ENCODE measurements around the gene MYMK.

Gene MYMK

GRCh38 chr9:133507246-133507965, 17.4 kb downstream of the MYMK start:
- DNase-seq: no peak

GRCh38 chr9:133506653-133507038, 18.1 kb downstream of the MYMK start:
- DNase-seq: no peak

- DNase-seq: no peak
Observed at GRCh38 chr9:133505901-133506652, 18.7 kb downstream of the MYMK start.

- no peak for DNase-seq
Observed at GRCh38 chr9:133505186-133505830, 19.5 kb downstream of the MYMK start.

DNA sequence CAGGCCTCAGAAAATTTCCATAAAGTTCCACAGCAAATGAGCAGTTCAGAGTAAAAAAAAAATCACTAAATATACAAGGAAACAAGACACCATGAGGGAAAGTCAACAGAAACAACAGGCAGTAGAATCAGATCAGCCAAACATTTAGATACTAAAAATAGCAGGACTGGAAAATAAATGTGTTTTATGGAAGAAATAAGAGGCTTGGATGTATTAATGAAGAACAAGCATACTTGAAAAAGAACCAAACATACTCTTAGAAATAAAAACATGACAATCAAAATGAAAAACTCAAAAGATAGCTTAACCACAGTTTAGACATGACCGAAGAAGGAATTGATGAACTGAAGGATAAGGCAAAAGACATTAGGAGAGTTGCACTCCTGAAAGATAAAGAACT, 22.6 kb downstream of the MYMK start:
- DNase-seq: no peak

GRCh38 chr9:133499892-133500270, 24.9 kb downstream of the MYMK start:
- no peak for DNase-seq

DNA sequence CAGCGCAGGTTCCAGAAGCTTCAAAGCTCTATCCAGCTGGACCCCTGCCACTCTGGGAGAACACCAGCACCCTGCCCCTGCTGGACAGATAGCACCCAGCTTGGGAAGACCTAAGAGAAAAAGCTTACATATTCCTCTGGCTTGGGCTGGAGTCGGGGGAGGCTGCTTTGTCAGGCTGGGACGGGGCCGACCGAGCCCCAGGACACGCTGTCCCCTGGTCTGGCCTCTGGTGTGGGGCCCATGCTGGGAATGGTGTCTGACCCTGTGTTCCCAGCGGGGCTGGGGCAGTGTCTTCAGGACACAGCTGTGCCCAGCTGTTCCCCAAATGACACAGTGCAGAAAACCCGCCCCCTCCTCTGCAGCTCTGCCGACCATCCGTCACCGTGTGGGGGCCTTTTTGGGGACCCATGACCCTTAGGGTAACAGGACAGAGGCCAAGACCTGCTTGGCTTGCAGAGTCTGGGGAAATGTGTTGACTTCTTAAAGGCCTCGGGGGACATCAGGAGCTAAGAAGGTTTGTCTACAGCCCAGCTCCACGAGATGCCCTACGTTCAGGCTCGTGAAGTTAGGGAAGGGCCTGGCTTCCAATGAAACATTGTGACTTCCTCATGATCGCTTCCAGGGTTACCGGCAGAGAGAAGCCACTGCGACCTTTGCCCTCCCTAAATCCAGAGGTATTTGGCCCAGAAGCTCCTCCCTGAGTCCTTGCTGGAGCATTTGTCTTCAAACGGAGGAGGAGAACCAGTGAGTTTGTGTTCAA, 25.4 kb downstream of the MYMK start:
- DNase-seq: no peak

DNA sequence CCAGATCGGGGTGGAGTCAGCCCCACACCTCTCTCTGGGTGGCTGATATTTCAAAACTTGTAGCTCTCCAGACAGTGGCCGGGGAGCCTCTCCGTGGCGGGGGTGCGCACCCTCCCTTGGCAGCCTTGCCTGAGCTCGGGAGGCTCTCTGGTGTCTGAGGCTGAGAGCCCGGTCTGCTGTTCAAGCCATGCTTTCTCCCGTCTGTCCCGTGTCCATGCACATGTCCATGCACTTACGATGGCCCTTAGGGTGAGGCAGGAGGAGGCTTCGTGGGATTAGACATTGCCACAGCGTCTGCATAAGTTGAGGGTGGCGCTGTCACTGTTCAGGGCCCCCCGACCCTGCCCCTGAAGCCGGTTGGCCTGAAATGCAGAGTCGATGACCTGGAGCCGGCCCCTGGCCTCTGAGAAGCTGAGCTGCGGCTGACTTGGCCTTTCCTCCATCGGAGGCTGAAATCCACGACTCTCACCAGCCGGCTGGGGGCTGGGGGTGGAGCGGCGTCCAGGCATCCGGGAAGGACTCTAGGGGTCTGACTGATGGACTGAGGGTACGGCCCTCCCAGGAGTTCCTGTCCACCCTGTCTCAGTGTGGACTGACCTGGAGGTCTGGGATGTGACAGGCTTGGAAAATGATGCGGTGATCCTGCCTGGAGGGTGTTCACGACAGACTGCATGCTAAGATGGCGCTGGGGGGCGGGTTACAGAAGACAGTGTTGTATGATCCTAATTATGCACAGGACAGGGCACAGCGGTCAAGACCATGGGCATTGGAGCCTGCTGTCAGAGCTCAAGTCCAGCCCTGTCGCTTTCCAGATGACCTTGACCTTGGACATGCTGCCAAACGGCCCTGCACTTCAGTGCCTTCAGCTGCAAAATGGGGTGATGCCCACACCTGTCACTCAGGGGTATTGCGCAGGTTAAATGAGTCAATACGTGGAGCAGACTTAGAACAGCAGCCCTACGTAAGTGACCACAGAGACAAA, 27.6 kb downstream of the MYMK start:
- DNase-seq: no peak

GRCh38 chr9:133495327-133496293, 29.1 kb downstream of the MYMK start:
- DNase-seq: no peak

DNA sequence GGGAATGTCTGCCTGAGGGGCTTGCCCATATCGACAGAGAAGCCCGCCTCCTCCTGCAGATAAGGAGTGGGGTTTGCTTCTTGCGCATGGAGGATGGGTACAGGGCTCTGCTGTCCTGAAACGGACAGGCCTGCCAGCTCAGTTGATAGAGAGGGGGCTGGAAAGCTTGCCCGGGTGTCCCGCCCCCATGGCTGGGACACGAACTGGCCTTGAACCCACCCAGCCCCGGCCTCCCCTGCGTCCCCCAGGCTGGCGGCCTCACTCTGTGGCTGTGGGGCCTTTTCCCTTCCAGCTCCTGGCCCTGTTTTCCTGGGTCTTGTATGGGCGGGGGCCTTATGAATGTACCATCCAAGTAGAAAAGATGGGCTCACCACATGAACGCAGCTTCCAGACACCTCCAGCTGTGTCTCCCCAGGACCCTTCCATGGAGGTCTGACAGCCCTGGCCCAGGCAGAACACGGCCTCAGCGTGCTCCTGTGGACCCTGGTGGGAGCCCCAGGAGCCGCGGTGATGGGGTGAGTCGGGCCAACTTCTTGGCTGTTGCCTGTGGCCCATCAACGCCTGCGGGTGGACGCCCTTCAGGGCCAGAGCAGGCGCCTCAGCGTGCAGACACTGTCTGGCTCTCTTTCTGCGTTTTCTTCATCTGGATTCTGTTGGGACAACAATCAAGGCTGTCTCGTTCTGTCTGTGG, 30.0 kb downstream of the MYMK start:
- DNase-seq: no peak

DNA sequence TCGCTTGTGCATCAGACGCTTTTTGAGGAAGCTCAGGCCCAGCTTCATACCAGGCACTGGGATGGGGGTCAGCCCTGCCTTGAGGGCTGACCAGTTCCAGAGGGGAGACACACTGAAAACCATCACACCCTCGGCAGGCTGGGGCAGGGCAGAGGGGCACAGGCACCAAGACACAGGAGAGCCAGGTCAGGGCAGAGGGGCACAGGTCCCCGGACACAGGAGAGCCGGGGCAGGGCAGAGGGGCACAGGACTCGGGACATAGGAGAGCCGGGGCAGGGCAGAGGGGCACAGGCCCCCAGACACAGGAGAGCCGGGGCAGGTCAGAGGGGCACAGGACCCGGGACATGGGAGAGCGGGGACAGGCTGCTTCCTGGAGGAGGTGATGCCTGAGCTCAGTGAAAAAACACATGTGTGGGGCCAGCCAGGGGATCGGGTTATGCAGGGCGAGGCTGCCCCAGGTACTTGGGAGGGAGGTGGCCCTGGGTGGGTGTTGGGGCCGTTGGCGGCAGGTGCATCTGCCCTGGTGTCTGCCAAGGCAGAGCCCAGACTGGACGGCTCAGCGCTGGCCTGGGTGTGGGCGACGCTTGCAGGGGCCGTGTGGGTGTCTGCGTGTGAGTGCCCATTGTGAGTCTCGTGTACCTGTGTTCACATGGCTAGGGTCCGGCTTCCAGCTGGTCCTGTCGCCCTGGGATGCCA, 30.8 kb downstream of the MYMK start:
- no peak for DNase-seq

DNA sequence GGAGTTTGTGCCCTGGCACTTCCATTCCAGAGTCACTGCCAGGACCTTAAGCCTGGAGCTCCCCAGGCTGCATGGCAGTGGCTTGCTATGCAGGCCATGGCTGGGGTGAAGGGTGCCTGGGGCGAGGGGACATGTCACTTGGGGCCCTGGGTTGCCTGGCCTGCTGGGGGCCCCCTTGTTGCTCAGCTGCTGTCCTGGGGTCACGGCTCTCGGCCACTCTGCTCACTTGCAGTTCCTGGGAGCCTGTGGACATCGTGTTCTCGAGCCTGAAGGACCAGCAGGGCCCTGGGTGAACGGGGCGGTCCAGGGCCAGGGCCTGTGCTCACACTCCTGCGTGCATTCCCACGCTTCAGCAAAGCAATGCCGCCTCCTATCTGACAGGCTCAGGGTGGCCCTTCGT, 31.3 kb downstream of the MYMK start:
- no peak for DNase-seq

GRCh38 chr9:133492061-133493021, 32.4 kb downstream of the MYMK start:
- no peak for DNase-seq

GRCh38 chr9:133491656-133491925, 33.2 kb downstream of the MYMK start:
- no peak for DNase-seq

DNA sequence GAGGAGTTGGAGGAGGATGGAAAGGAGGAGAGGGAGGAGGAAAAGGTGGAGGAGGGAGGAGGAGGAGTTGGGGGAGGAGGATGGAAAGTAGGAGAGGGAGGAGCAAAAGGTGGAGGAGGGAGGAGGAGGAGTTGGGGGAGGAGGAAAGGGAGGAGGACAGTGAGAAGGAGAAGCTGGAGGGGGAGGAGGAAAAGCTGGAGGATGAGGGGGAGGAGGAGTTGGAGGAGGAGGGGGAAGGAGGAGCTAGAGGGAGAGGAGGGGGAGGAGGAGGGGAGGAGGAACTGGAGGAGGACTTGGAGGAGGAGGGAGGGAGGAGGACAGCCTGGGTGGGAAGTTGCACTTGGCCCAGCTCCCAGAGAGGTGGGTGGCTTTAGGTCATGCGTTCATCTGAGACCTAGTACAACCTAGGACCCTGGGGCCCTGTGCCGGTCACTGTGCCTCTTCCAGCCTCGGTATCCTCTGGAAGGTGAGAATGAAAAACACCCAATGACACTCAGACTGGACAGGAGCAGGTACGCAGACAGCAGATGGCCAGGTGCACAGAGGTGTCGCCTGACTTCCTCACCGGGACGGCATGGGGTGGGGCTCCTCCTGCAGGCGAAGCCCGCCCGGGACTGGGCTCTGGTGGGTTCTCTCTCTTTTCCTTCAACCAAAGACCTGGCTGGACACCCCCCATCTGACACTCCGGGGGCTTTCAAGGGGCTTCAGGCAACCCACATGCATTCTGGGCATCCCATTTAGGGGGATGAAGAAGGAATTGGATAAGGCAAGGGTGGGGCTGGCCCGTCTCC, 33.7 kb downstream of the MYMK start:
- DNase-seq: no peak

- DNase-seq: no peak
Observed at GRCh38 chr9:133490201-133490681, 34.5 kb downstream of the MYMK start.
